Forelimb muscle (tissue), 1 donor: ENCODE data around the gene TBC1D3H. TPM values are rescaled to one million over a fixed set of nuclear protein-coding genes. Genes with fewer than 3 reads are reported as not detected.
"Not testable (repeated sequence)": the region's sequence is repeated elsewhere in the genome, so short reads cannot be mapped to it uniquely, and the experiment has no call there.

Experiments used
- DNase-seq: peaks from one replicate; pipeline ENCODE4 v3.0.0-alpha.2; 2013; ENCODE audit warnings: low read depth
- polyA plus RNA-seq: library from polyadenylated mRNA; unstranded; fragments of 120-200 nt; gene quantifications from one replicate; pipeline ENCODE4 v1.2.1, GENCODE V29; 2013; ENCODE audit not compliant: insufficient read length

Gene TBC1D3H
- not detected for polyA plus RNA-seq

GRCh38 chr17:36388385-36389245, at the start of gene TBC1D3H:
TBC1D3H (minus strand) TSS chr17:36388435; CDS start chr17:36386895, 1,540 bp downstream.
- DNase-seq = not testable (repeated sequence)

DNA sequence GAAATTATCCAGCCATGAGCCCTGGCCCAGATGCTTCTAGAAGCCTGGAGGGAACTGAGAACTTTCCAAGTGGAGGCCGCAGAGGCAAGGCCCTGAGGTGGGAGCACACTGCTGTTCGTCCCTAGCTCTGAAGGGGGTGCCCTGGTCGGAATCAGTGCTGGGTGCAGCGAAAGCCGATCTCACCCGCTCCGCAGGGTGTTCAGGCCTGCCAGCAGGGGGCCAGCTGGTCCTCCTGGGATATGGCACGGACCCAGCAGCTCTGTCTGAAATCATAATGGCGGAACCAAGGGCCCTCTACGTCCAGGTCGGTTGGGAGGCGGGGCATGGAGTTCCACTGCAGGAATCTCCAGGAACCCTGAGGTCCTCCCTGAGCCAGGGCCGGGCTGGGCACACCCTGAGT, 40.7 kb upstream of the TBC1D3H start:
- not testable (repeated sequence) for DNase-seq

- not testable (repeated sequence) for DNase-seq
These were observed 27.1 kb upstream of the TBC1D3H start for GRCh38 chr17:36415180-36415941.

DNA sequence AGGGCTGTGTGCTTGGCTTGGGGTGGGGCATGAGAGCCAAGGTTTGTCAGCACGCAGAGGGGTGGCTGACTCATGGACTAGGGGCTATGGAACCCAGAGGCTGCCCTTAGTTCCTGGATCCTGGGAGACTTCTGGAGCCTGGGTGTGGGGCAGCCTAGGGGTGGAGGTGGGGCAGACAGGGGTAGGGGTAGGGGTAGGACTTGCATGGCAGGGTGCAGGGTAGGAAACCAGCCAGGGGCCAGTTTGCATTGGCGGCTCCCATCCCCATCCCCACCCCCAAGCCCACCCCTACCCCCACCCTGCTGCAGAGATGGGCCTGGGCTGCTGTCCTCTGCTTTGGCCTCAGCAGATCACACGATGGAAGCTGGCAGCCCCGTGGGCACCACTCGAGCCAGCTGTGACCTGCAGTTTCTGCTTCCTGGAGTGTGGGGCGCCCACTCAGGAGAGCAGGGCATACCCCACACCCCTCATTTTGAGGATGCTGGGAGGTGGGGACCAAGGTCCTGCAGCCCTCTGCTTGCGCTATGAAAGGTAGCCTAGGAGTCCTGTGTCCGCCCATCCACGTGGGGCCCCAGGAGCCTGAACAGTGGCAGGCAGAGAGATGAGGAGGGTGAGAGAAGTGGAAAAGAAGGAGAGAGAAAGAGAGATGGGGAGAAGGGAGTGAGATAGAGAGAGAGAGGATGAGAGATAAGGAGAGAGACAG, 2.9 kb upstream of the TBC1D3H start:
- not testable (repeated sequence) for DNase-seq

- not testable (repeated sequence) for DNase-seq
These were observed 12.3 kb downstream of the TBC1D3H start for GRCh38 chr17:36375938-36376337.

DNA sequence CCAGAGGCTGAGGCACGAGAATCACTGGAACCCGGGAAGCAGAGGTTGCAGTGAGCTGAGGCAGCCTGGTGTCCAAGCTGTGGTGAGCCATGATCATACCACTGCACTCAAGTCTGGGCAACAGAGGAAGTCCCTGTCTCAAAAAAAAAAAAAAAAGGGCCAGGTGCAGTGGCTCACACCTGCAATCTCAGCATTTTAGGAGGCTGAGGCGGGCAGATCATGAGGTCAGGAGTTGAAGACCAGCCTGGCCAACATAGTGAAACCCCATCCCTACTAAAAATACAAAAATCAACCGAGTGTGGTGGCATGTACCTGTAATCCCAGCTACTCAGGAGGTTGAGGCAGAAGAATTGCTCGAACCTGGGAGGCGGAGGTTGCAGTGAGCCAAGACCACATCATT, 25.7 kb downstream of the TBC1D3H start:
- DNase-seq = not testable (repeated sequence)

Other genes with a start within 250 kb of the TBC1D3H start
- gene TBC1D3B, start 211.8 kb downstream of the TBC1D3H start, polyA plus RNA-seq = 14.6 TPM
- 0.43 TPM for gene CCL3L1, start 191.7 kb downstream of the TBC1D3H start, polyA plus RNA-seq
- gene CCL4L2, start 177.4 kb downstream of the TBC1D3H start, polyA plus RNA-seq = 0.65 TPM
- gene TBC1D3I, start 123.9 kb downstream of the TBC1D3H start, polyA plus RNA-seq = 0.94 TPM
- gene TBC1D3G, start 64.6 kb downstream of the TBC1D3H start, polyA plus RNA-seq = not detected
- gene ZNHIT3, start 98.2 kb upstream of the TBC1D3H start, polyA plus RNA-seq = 58.1 TPM
- 31.5 TPM for gene MYO19, start 146.4 kb upstream of the TBC1D3H start, polyA plus RNA-seq
- gene PIGW, start 146.6 kb upstream of the TBC1D3H start, polyA plus RNA-seq = 7.6 TPM
- 54.0 TPM for gene GGNBP2, start 156.5 kb upstream of the TBC1D3H start, polyA plus RNA-seq
- gene DHRS11, start 203.4 kb upstream of the TBC1D3H start, polyA plus RNA-seq = 5.9 TPM
- gene MRM1, start 213.1 kb upstream of the TBC1D3H start, polyA plus RNA-seq = 3.4 TPM